ENCODE measurements around the gene HTR4.

The HTR4 gene

DNA sequence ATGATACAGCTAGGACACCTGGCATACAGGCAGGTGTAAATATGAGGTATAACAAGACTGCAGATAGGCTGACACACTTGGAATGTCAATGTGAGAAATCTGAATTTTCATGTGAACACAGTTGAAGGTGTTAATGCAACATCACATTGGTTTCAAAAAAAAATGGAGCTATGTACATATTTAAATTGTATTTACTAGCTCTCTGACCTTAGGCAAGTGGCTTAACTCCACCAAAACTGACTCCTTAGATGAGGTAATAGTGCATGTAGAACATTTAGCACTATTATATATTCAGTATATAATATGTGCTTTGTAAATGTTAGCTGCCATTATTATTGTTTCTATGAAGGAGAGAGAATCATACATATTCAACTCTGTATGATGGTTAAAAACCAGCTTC is 48.0 kb downstream of the HTR4 start:
- no peak for DNase-seq

DNA sequence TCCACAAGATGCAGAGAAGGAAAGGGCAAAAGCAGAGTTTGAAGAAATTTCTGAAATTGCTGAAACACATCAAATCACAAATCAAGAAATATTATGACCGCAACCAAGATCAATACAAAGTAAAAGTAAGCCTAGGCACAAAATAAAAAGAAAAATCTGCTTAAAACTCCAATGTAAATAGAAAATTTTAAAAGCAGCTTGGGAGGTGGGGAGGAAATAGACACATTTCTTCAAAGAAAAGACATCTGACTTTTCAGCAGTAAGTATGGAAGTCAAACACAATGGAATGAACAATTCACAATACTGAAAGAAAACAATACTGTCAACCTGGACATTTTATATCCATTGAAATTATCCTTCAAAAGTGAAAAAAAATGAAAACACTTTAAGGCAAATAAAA is 55.1 kb downstream of the HTR4 start:
- no peak for DNase-seq

DNA sequence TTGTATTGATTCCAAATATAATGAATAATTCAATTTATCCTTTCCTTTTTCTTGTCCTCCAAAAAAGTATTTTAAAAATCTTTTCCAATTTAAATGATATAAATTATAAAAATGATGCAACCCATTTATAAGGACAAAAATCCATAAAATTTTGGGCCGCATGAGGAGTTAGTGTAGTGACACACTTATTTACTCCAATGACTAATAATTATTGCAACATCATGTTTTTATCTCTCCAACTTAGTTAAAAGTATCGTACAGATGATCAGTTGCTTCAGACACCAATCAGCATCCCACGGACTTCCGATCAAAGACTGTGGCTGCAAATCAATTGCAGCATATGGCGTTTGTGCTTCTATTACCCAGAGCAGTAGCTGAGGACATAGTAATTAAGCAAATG is 58.6 kb downstream of the HTR4 start:
- no peak for DNase-seq

- DNase-seq = no peak
Measured at GRCh38 chr5:148586796-148587195, 67.5 kb downstream of the HTR4 start.

DNA sequence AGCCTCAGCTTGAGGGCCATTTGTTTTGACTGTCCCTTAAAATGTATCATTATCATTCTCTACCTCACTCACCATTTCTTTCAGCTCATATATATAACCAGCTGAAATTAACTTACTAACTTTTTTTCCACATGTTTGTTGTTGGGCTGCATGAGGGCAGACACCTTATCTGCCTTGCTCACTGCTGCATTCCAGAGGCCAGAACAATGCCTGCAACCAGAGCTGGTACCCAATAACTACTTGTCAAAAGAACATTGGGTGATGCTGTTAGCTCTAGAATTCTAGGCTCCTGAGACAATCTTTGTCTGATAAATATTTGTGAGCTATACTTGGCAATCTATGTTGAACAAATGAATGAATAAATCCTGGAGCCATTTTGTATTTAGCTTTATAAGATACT is 68.3 kb downstream of the HTR4 start:
- no peak for DNase-seq

- DNase-seq = no peak
Measured at GRCh38 chr5:148584103-148584502, 70.2 kb downstream of the HTR4 start.

- DNase-seq = no peak
Measured at GRCh38 chr5:148583421-148583965, 70.8 kb downstream of the HTR4 start.

GRCh38 chr5:148574167-148574566 is 80.2 kb downstream of the HTR4 start:
- no peak for DNase-seq

DNA sequence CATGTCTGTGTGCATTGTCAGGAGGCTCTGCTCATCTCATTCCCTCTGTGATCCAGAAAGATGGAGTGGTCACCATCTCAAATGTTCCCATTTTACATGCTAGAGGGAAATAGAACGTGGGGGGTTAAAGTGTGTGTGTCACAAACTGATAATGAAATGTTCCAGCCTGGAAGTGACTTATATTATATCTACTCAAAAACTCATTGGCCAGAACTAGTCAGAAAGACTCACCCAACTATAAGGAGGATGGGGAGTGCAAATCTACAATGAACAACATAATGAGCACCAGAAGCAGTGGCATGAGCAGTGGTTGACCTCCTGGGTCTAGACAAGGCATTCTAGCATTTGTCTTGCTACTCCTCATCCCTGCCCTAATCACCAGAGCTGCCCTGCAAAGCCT is 81.0 kb downstream of the HTR4 start:
- DNase-seq = no peak

- DNase-seq = no peak
Measured at GRCh38 chr5:148569948-148570347, 84.4 kb downstream of the HTR4 start.

DNA sequence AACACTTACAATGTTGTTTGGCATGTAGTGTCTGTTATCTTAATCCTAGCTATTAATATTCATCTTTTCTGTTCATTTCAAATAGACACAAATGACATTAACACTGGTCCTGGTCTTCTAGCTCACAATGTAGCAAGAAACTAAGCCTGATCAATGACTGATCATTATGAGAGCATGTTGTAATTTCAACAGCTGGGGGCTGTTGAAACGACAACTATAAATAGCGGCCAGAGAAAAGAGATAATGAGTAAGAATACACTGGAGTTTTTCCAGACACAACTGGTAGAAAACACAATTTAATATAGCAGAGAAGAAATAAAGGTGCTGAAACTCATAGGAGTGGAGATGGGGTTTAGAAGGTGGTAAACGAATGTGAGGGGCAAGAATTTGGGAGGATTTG is 89.2 kb downstream of the HTR4 start:
- no peak for DNase-seq

DNA sequence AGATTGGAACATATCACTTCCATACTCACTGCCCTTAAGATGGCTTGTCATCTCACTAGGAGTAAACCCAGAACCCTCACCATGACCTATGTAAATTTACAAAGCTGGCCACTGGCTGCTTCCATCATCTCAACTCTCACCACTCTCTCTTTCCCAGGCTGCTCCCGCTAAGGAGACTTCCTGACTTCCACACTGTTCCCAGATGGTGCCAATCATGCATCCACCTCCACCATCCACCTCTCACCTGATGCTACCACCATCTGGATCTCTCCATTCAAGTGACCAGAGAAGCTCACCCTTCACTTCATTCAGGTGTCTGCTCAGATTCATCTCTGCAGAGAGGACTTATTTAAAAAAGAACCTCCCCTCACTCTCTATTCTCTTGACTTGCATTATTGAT is 91.3 kb downstream of the HTR4 start:
- DNase-seq = no peak

DNA sequence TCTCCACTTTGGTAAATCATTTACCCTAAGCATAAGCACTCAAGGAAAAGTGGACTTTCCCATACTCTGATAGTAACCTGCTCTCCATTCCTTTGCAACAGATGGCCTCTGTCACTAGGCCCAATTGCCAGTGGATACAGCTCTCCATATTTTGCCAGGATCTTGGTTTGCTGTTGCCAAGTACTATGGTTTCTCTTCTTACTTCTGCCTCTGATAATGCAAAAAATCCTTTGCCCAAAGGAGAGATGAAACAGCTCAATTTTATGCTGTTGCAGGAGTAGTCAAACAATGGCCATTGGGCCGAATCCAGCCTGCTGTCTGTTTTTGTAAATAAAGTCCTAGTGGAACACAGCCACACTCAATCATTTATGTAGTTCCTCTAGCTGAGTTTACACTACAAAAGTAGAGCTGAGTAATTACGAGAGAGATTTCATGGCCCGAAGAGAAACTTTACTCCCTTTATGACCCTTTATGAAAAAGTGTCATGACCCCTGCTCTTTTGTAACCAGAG is 92.5 kb downstream of the HTR4 start:
- no peak for DNase-seq

DNA sequence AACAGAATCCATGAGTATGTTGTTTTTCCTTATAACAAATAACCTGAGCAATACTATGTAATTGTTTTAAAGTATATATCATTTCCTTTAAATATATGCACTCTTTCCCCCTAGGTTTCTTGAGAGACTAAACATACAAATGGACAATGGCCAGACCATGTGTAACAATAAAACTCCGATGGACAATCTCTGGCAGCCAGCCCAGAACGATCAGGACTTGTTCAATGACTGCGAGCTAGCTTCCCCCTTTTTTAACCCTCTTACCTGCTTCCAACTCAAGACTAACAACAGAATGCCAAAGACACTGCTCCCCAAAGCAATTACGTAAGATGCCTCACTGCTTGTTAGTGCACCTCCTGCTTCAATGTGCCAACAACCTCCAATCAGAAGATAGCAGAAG is 94.9 kb downstream of the HTR4 start:
- peak; percentile 33 for DNase-seq

- no peak for DNase-seq
Measured at GRCh38 chr5:148558892-148559291, 95.4 kb downstream of the HTR4 start.

- DNase-seq = no peak
Measured at GRCh38 chr5:148556835-148557234, 97.5 kb downstream of the HTR4 start.

- DNase-seq = no peak
Measured at GRCh38 chr5:148554621-148555020, 99.7 kb downstream of the HTR4 start.

DNA sequence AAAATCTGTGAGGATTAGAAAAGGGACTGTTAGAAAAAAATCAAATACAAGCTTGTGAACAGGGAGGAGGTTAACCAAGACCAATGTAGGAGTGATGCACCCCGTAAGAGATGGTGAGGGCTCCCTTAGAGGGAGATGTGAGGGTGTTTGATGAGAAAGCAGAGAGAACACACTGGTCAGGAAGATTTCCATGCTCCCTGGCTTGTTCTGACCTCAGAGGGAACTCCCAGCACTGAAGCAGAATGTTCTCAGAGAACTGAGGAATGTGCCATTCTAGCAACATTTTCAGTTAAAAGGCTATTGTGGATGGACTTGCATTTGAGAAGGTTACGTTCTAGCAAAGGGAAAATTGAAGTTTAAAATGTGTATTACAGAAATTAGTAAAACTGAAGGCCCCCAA is 110.6 kb downstream of the HTR4 start:
- DNase-seq = no peak

DNA sequence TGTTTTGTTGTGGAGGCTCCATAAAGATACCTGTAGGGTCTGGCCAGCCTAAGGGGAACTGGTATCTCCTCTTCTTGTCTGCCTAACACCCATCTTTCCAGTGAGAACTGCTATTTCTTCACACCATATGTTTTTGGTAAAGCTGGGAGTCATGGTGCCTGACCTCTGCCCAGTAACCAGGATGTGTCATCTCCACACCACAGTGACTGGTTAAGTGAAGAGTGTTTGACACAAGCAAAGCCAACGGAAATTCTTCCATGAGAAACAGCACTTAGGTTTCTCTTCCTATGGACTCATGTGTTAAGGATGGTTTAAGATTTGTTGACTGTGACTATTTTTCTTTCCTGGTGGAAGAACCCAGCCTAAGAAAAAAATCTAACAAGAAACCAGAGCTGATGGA is 111.5 kb downstream of the HTR4 start:
- no peak for DNase-seq

GRCh38 chr5:148541054-148541835 is 113.1 kb downstream of the HTR4 start:
- no peak for DNase-seq

DNA sequence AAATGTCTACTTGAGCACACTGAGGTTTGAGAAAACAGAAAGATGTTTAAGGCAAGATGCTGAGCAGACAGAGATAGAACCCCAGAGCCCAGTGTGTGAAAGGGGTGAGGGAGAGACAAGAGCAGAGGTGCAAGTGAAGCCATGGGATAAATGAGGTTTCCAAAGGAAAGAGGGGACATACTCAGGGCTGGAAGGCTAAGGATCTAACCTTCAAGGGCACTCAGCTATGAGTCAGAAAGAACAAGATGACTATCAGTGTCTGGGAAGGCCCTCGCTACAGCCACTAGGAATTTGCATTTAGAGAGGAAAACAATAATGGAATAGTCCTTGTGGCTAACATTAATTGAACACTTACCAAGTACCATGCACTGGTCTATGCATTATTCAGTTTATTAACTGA is 113.7 kb downstream of the HTR4 start:
- no peak for DNase-seq

DNA sequence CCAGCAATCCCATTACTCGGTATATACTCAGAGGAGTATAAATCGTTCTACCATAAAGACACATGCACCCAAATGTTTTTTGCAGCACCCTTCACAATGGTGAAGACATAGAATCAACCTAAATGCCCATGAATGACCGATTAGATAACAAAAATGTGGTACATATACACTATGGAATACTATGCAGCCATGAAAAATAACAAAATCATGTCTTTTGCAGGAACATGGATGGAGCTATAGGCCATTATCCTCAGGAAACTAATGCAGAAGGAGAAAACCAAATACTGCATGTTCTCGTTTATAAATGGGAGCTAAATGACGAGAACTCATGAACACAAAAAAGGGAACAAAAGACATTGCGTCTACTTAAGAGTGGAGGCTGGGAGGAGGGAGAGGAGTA is 114.5 kb downstream of the HTR4 start:
- DNase-seq = no peak

DNA sequence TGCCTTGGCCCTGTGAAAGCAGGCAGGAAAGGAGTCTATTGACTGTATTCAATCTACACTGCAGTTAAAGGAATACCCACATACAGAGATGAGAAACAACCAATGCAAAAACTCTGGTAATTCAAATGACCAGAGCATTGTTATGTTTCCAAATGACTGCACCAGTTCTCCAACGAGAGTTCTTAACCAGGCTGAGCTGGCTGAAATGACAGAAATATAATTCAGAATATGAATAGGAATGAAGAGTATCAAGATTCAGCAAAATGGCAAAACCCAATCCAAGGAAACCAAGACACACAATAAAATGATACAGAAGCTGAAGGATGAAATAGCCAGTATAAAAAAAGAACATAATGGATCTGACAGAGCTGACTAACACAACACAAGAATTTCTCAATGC is 119.1 kb downstream of the HTR4 start:
- DNase-seq = no peak

DNA sequence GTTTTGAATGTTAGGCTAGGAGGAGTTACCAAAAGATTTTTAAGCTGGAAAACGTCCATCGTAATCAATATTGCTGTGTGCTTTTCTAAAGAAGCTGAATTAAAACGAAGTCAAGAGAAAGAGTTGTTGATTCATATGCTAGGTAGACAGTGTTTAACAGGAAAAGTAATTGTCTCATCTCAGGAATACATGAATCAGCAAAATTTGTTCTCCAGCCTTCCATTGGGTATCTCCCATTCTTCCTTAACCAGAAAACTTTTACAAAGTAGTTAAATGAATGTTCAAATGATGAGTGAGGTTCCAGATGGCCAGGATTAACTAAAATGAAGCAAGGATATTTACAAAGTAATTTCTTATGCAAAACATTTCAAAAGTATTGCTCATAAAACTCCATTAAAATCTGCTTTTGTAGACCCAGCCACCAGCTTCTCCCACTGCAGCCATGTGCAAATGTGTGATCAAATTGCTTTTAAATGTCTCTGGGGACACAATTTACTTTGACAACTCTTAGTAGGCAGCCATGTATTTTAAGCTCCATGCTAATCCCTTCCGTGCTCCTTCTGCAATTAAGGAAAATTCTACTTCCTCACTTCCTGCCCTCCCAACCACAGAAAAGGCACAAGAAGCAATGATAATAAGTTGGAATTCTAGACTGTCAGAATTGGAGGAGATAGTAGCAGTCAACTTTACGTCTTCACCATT is 121.2 kb downstream of the HTR4 start:
- no peak for DNase-seq
